ENCODE results near the gene TIGAR. TPM values are rescaled to one million over a fixed set of nuclear protein-coding genes. Genes with fewer than 3 reads are reported as not detected.

The TIGAR gene
- polyA plus RNA-seq, 1 experiment, result 6.0 TPM

GRCh38 chr12:4327293-4327692 lies 6.3 kb downstream of the TIGAR start:
- POLR2A ChIA-PET, result no interaction called here
- TF ChIP-seq, protein P1, sequence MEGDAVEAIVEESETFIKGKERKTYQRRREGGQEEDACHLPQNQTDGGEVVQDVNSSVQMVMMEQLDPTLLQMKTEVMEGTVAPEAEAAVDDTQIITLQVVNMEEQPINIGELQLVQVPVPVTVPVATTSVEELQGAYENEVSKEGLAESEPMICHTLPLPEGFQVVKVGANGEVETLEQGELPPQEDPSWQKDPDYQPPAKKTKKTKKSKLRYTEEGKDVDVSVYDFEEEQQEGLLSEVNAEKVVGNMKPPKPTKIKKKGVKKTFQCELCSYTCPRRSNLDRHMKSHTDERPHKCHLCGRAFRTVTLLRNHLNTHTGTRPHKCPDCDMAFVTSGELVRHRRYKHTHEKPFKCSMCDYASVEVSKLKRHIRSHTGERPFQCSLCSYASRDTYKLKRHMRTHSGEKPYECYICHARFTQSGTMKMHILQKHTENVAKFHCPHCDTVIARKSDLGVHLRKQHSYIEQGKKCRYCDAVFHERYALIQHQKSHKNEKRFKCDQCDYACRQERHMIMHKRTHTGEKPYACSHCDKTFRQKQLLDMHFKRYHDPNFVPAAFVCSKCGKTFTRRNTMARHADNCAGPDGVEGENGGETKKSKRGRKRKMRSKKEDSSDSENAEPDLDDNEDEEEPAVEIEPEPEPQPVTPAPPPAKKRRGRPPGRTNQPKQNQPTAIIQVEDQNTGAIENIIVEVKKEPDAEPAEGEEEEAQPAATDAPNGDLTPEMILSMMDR (IDR thresholded peaks at IDR 0.05; ENCODE audit: insufficient read depth, low read depth, low read length), result no peak
- no peaks in the 10 kb centered on the region for H3K27me3 ChIP-seq (ENCODE audit: control insufficient read depth, insufficient read depth, low read length)
- no peak for DNase-seq (ENCODE audit: low read depth)
- H3K4me3 ChIP-seq (ENCODE audit: low read depth, low read length), result no peak overlapping the region
- peaks cover 2% of the 10 kb centered on the region; the same call in 1 of the 2 replicates for H3K36me3 ChIP-seq (ENCODE audit: control insufficient read depth, insufficient read depth, low read length)
- CTCF ChIA-PET, result no interaction called here

- no peak for DNase-seq (ENCODE audit: low read depth)
- Histone ChIP-seq H3K27me3 (ENCODE audit: control insufficient read depth, insufficient read depth, low read length) (no peaks in the 10 kb centered on the region), H3K4me3 (ENCODE audit: low read depth, low read length) (no peak overlapping the region), H3K36me3 (ENCODE audit: control insufficient read depth, insufficient read depth, low read length) (no peaks in the 10 kb centered on the region)
- CTCF ChIA-PET, result interaction anchor here (1.3 kb wide), 1 partner anchor 16 kb away, joined by 3 read pairs; no protein-coding TSS in a partner anchor
- TF ChIP-seq, protein P1 (IDR thresholded peaks at IDR 0.05; ENCODE audit: insufficient read depth, low read depth, low read length), result no peak
- POLR2A ChIA-PET, result no interaction called here
Measured at GRCh38 chr12:4330203-4330602, 9.2 kb downstream of the TIGAR start.

- Histone ChIP-seq H3K36me3 (ENCODE audit: control insufficient read depth, insufficient read depth, low read length) (no peaks in the 10 kb centered on the region), H3K27me3 (ENCODE audit: control insufficient read depth, insufficient read depth, low read length) (no peaks in the 10 kb centered on the region), H3K4me3 (ENCODE audit: low read depth, low read length) (no peak overlapping the region)
- TF ChIP-seq, protein P1 (IDR thresholded peaks at IDR 0.05; ENCODE audit: insufficient read depth, low read depth, low read length), result no peak
- ChIA-PET POLR2A (no interaction called here), CTCF (no interaction called here)
- no peak for DNase-seq (ENCODE audit: low read depth)
Measured at GRCh38 chr12:4331221-4331620, 10.2 kb downstream of the TIGAR start.

DNA sequence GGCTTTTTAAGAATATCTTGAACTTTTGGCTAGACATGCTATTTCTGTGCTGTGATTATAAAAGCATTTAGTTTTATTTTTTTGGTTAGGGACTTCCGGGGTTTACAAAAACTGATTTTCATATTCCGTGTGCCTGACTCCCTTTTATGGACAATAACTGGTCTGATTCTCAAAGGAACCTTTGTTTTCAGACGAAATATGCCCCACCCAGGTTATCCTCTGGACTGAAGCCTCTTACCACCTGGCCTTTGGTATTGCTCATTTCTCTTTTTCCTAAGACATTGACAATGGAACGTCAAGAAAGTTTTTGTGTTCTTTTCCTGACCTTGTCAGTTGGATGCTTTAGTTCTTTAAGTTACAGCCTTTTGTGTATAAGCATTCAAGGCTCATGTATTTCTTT lies 10.8 kb downstream of the TIGAR start:
- CTCF ChIA-PET, result no interaction called here
- Histone ChIP-seq H3K36me3 (ENCODE audit: control insufficient read depth, insufficient read depth, low read length) (no peaks in the 10 kb centered on the region), H3K4me3 (ENCODE audit: low read depth, low read length) (no peak overlapping the region), H3K27me3 (ENCODE audit: control insufficient read depth, insufficient read depth, low read length) (no peaks in the 10 kb centered on the region)
- no peak for DNase-seq (ENCODE audit: low read depth)
- POLR2A ChIA-PET, result no interaction called here
- TF ChIP-seq, protein P1 (IDR thresholded peaks at IDR 0.05; ENCODE audit: insufficient read depth, low read depth, low read length), result no peak

GRCh38 chr12:4346931-4347330 lies 25.9 kb downstream of the TIGAR start:
- ChIA-PET POLR2A (no interaction called here), CTCF (no interaction called here)
- Histone ChIP-seq H3K4me3 (ENCODE audit: low read depth, low read length) (no peak overlapping the region), H3K27me3 (ENCODE audit: control insufficient read depth, insufficient read depth, low read length) (no peaks in the 10 kb centered on the region), H3K36me3 (ENCODE audit: control insufficient read depth, insufficient read depth, low read length) (peaks cover 1% of the 10 kb centered on the region; the same call in 1 of the 2 replicates)
- TF ChIP-seq, protein P1 (IDR thresholded peaks at IDR 0.05; ENCODE audit: insufficient read depth, low read depth, low read length), result no peak
- DNase-seq (ENCODE audit: low read depth), result no peak
